Smooth muscle cell (in vitro differentiated cells): Measurements from ENCODE around the gene P2RX5. TPM values are rescaled to one million over a fixed set of nuclear protein-coding genes. Genes with fewer than 3 reads are reported as not detected.
A peak's percentile ranks its signal among the peaks of the same experiment; 100 is the strongest.

Experiments
- DNase-seq: peaks from one replicate; lab custom pipeline; 2025; ENCODE audit not compliant: unreplicated experiment; lab: John Stamatoyannopoulos, UW
- H2AFZ ChIP-seq: fragments of 200-600 bp; sonication (generic); 2 replicates; pipeline ENCODE4 v1.6.0; 2016; ENCODE audit warnings: antibody characterized with exemption, low read depth, mild to moderate bottlenecking
- H3F3A ChIP-seq: fragments of 200-600 bp; sonication (generic); 2 replicates; pipeline ENCODE4 v1.6.0; 2017; ENCODE audit warnings: antibody characterized with exemption, low read depth
- H3K27ac ChIP-seq: fragments of 200-600 bp; sonication (generic); 2 replicates; pipeline ENCODE4 v1.5.1; 2016; ENCODE audit warnings: low read depth, mild to moderate bottlenecking
- H3K27me3 ChIP-seq: fragments of 200-600 bp; sonication (generic); 2 replicates; pipeline ENCODE4 v1.6.1; 2016; ENCODE audit warnings: low read depth, mild to moderate bottlenecking
- H3K36me3 ChIP-seq: fragments of 200-600 bp; sonication (generic); 2 replicates; pipeline ENCODE4 v1.5.1; 2016; ENCODE audit warnings: low read depth
- H3K4me1 ChIP-seq: fragments of 200-600 bp; sonication (generic); 2 replicates; pipeline ENCODE4 v1.5.1; 2016; ENCODE audit warnings: low read depth
- H3K4me2 ChIP-seq: fragments of 200-600 bp; sonication (generic); 2 replicates; pipeline ENCODE4 v1.6.0; 2016; ENCODE audit warnings: mild to moderate bottlenecking
- H3K4me3 ChIP-seq: fragments of 200-600 bp; sonication (generic); 2 replicates; pipeline ENCODE4 v1.5.1; 2016; ENCODE audit warnings: mild to moderate bottlenecking
- H3K79me2 ChIP-seq: fragments of 200-600 bp; sonication (generic); 2 replicates; pipeline ENCODE4 v1.6.0; 2016; ENCODE audit warnings: low read depth, mild to moderate bottlenecking
- H3K9ac ChIP-seq: fragments of 200-600 bp; sonication (generic); 2 replicates; pipeline ENCODE4 v1.6.0; 2016; ENCODE audit warnings: low read depth
- H3K9me3 ChIP-seq: fragments of 200-600 bp; sonication (generic); replicated peaks from 2 replicates; pipeline ENCODE4 v1.5.1; 2016; ENCODE audit warnings: low read depth
- H4K20me1 ChIP-seq: fragments of 200-600 bp; sonication (generic); 2 replicates; pipeline ENCODE4 v1.6.0; 2016; ENCODE audit warnings: low read depth
- WGBS: methylation state at CpG from one replicate; pipeline ENCODE4 v1.1.7; 2016; ENCODE audit warnings: low lambda C conversion rate; 5-methylcytosine and 5-hydroxymethylcytosine counted together
- polyA plus RNA-seq: library from polyadenylated mRNA; unstranded; fragments of >200 nt; fragmentation: Nextera tagmentation; extraction: Ambion mirVana; gene quantifications from 2 replicates; pipeline ENCODE4 v1.2.1, GENCODE V29; 2016
- total RNA-seq: library from RNA; depleted of rRNA; stranded (reverse); fragments of >200 nt; gene quantifications from 2 replicates; pipeline ENCODE4 v1.2.3, GENCODE V29; 2014
- TF ChIP-seq, protein P1 (sequence below): fragments of 200-600 bp; sonication (generic); IDR thresholded peaks from 2 replicates; pipeline ENCODE4 v1.5.1; 2017; ENCODE audit warnings: borderline replicate concordance, mild to moderate bottlenecking, antibody characterized with exemption; ENCODE audit not compliant: insufficient read depth, poor library complexity, severe bottlenecking

Gene P2RX5
- total and polyA plus RNA-seq, 2 experiments from 2014 or later, result not detected

DNA sequence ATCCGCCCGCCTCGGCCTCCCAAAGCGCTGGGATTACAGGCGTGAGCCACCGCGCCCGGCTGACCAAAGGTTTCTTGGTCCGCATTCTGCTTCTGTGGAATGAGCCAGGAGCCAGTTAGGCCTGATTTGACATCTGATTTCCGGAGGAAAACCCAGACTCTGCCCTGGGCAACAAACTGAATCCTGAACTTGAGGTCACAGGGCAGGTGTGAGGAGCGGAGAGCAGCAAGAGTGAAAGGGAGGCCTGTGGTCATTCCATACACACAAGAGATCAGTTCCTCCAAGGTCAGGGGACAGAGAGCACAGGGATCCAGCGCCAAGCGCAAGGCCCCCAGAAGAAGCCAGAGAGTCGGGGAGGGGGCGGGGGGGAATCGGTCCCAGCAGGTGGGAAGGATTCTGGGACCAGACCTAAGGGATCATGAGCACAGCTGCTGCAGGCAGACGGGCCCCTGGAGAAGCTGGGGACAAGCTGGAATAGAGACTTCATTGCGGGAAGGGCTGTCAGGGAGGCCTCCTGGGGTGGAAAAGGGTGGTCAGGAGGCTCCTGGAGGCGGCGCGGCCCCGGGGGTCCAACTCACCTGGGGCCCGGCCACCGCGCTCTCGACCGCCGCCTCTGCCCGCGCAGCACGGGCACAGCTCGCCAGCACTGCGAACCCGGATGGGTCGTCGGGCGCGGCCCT, 60.3 kb downstream of the P2RX5 start:
- Histone ChIP-seq H3K9me3 (no peaks in the 10 kb centered on the region), H3K79me2 (peaks cover 8% of the 10 kb centered on the region), H3K4me2 (peak overlapping the region; percentile 97), H3K9ac (peak overlapping the region; percentile 74), H3K4me1 (peaks cover 6% of the 10 kb centered on the region), H3K36me3 (no peaks in the 10 kb centered on the region), H2AFZ (no peak overlapping the region), H4K20me1 (no peaks in the 10 kb centered on the region), H3K4me3 (peak overlapping the region; percentile 82), H3K27me3 (no peaks in the 10 kb centered on the region), H3K27ac (no peak overlapping the region), H3F3A (no peaks in the 10 kb centered on the region)
- 21% methylated on average over 38 of the region's 38 CpGs for WGBS
- TF ChIP-seq, protein P1, sequence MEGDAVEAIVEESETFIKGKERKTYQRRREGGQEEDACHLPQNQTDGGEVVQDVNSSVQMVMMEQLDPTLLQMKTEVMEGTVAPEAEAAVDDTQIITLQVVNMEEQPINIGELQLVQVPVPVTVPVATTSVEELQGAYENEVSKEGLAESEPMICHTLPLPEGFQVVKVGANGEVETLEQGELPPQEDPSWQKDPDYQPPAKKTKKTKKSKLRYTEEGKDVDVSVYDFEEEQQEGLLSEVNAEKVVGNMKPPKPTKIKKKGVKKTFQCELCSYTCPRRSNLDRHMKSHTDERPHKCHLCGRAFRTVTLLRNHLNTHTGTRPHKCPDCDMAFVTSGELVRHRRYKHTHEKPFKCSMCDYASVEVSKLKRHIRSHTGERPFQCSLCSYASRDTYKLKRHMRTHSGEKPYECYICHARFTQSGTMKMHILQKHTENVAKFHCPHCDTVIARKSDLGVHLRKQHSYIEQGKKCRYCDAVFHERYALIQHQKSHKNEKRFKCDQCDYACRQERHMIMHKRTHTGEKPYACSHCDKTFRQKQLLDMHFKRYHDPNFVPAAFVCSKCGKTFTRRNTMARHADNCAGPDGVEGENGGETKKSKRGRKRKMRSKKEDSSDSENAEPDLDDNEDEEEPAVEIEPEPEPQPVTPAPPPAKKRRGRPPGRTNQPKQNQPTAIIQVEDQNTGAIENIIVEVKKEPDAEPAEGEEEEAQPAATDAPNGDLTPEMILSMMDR, result no peak
- no peak for DNase-seq

DNA sequence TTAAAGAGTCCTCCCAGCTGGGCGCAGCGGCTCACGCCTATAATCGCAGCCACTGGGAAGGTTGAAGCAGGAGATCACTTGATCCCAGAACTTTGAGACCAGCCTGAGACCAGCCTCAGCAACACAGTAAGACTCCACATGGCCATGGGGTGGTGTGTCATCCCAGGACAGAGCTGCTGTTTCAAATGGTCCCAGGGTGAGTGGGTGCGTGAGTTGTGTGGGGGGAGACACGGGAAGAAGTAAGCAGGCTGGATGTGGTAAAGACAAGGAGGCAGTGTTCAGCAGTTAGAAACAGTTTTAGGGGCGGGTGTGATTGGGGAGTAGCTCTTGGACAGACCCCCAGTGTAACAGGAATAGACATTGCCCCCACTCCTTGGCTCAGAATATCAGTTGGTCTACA, 63.7 kb downstream of the P2RX5 start:
- TF ChIP-seq, protein P1, result no peak
- Histone ChIP-seq H3K4me3 (no peak overlapping the region), H3K27ac (no peak overlapping the region), H3F3A (no peaks in the 10 kb centered on the region), H2AFZ (no peak overlapping the region), H3K4me1 (peaks cover 6% of the 10 kb centered on the region), H3K79me2 (peaks cover 8% of the 10 kb centered on the region), H3K9ac (no peak overlapping the region), H4K20me1 (no peaks in the 10 kb centered on the region), H3K27me3 (no peaks in the 10 kb centered on the region), H3K4me2 (no peak overlapping the region), H3K36me3 (no peaks in the 10 kb centered on the region), H3K9me3 (no peaks in the 10 kb centered on the region)
- DNase-seq, result no peak
- 97% methylated on average over 7 of the region's 7 CpGs for WGBS

DNA sequence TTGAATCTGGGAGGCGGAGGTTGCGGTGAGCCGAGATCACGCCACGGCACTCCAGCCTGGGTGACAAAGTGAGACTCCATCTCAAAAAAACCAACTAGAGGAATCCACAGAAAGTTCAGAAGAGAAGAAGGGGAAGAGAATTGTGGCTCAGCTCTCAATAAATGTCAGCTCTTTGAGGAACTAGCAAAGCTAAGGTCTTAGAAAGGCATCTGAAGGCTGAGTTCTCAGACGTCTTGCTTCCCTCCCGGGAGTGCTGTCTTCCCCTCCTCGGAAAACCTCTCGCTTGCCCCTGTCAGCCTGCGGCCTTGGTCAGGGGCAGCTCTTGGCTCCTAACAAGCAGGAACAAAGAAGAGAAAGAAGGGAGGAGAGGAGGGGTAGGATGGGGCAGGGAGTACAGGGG, 65.2 kb downstream of the P2RX5 start:
- Histone ChIP-seq H3K27me3 (no peaks in the 10 kb centered on the region), H3K27ac (no peak overlapping the region), H3K4me3 (no peak overlapping the region), H3F3A (no peaks in the 10 kb centered on the region), H3K9me3 (no peaks in the 10 kb centered on the region), H3K4me2 (no peak overlapping the region), H3K4me1 (peaks cover 6% of the 10 kb centered on the region), H2AFZ (no peak overlapping the region), H3K9ac (no peak overlapping the region), H4K20me1 (no peaks in the 10 kb centered on the region), H3K79me2 (peaks cover 8% of the 10 kb centered on the region), H3K36me3 (no peaks in the 10 kb centered on the region)
- TF ChIP-seq, protein P1, result no peak
- WGBS, result 98% methylated on average over 10 of the region's 10 CpGs
- no peak for DNase-seq

DNA sequence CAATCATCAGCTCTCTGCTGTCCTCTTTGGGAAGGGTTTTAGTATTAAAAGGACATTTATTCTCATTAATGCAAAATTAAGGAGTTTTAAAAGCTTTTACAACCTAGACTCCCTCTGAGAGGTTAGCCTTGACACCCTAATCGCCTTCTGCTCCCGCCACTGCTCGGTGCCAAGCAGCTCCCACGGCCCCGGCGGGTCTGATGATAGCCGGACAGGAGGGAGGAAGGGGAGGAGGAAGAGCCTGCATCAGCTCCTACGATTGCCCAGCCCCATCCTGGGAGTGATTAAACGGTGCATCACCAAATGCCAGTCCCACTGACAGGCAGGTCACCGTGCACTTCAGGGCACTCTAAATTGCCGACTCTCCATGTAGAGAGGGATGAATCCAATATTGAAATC, 68.2 kb downstream of the P2RX5 start:
- H3K4me3 ChIP-seq, result no peak overlapping the region
- H3K79me2 ChIP-seq, result no peaks in the 10 kb centered on the region
- no peak overlapping the region for H3K27ac ChIP-seq
- H3K9ac ChIP-seq, result no peak overlapping the region
- H3K27me3 ChIP-seq, result no peaks in the 10 kb centered on the region
- H3K4me2 ChIP-seq, result no peak overlapping the region
- H3F3A ChIP-seq, result no peaks in the 10 kb centered on the region
- no peaks in the 10 kb centered on the region for H3K36me3 ChIP-seq
- no peaks in the 10 kb centered on the region for H3K4me1 ChIP-seq
- DNase-seq, result no peak
- no peaks in the 10 kb centered on the region for H4K20me1 ChIP-seq
- TF ChIP-seq, protein P1, result no peak
- H2AFZ ChIP-seq, result no peak overlapping the region
- WGBS, result 94% methylated on average over 11 of the region's 11 CpGs
- H3K9me3 ChIP-seq, result no peaks in the 10 kb centered on the region
